Activated T-helper 9 cell treated with anti-CD3 and anti-CD28 coated beads, Interleukin-2, amount 50 U/mL, for 16 hours (primary cell): Measurements from ENCODE around the gene LSM14B.
A peak's percentile ranks its signal among the peaks of the same experiment; 100 is the strongest.

Experiments
- DNase-seq: peaks from one replicate; pipeline ENCODE4 v3.0.0-alpha.2; 2020; ENCODE audit warnings: low read depth

The LSM14B gene

GRCh38 chr20:62164879-62165761 lies 42.8 kb downstream of the LSM14B start:
- no peak for DNase-seq

DNA sequence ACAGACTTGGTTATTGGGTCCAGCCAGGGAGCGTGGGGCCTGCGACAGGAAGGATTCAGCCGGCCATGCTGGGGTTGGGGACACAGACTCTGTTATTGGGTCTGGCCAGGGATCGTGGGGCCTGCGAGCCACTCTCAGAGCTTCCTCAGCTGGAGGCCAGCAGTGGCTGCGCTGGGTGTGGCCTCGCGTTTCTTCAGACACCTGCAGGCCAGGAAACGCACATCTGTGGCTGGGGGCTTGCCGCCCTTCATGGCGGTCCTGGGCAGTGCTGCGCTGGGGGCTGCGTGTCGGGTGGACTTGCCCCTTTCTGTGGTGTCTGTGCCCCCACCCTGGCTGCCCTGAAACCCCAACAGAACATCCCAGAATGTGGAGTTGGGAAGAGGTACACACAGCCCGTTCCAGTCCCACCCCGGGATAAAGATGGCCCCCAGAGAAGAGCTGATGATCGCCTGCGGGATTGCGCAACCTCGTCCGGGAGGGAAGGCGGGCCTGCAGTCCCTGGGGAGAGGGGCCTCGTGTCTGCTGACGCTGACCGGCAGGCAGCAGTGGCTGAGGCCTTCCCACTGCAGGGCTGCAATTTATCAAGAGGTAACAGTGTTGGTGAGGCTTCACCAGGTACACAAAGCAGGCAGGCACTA lies 43.6 kb downstream of the LSM14B start:
- DNase-seq: no peak

DNA sequence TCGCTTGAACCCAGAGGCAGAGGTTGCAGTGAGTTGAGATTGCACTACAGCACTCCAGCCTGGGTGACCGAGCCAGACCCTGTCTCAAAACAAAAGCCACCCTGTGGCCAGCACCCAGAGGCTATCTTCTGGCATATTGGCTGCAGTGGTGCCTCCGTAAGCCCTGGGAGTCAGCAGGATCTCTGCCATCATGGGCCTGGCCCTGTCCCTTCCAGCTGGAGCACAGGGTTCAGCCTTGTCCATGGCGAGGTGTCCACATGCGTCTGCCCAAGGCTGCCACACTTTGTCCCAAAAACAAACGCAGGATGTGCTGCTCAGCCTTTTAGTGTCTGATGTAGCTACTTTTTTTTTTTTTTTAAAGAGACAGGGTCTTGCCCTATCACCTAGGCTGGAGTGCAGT lies 45.2 kb downstream of the LSM14B start:
- DNase-seq: no peak

GRCh38 chr20:62168061-62168460 lies 45.8 kb downstream of the LSM14B start:
- DNase-seq: no peak

GRCh38 chr20:62168890-62169435 lies 46.7 kb downstream of the LSM14B start:
- DNase-seq: no peak

GRCh38 chr20:62170536-62170935 lies 48.3 kb downstream of the LSM14B start:
- no peak for DNase-seq

DNA sequence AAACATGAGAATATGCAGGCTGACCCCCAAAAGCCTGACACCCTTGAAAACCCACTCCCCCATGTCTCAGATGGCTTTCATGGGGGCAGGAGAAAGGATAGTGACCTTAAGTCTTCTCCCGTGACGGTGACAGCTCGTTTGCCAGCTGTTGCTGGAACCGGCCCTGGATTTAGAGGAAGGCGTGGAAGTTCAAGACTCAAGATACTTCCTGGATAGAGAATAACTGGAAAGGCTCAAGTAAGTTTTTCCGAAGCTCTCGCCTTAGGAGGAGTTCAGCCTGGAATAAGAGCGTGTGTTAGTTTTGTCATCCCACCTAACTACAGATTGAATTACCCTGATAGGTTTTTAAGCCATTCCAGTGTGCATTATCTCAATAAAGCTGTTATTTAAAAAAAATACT lies 49.0 kb downstream of the LSM14B start:
- DNase-seq: no peak

DNA sequence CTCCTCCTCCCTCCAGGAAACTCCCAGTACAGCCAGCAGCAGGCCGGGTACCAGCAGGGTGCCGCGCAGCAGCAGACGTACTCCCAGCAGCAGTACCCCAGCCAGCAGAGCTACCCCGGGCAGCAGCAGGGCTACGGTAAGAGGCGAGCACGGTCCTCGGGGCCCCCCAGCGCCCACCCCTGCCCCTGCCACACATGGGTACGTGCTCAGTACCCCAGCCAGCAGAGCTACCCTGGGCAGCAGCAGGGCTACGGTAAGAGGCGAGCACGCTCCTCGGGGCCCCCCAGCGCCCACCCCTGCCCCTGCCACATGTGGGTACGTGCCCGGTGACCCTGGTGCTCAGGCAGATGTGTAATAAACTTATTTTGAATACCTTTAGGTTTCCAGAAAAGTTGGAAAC lies 50.4 kb downstream of the LSM14B start:
- DNase-seq: no peak

DNA sequence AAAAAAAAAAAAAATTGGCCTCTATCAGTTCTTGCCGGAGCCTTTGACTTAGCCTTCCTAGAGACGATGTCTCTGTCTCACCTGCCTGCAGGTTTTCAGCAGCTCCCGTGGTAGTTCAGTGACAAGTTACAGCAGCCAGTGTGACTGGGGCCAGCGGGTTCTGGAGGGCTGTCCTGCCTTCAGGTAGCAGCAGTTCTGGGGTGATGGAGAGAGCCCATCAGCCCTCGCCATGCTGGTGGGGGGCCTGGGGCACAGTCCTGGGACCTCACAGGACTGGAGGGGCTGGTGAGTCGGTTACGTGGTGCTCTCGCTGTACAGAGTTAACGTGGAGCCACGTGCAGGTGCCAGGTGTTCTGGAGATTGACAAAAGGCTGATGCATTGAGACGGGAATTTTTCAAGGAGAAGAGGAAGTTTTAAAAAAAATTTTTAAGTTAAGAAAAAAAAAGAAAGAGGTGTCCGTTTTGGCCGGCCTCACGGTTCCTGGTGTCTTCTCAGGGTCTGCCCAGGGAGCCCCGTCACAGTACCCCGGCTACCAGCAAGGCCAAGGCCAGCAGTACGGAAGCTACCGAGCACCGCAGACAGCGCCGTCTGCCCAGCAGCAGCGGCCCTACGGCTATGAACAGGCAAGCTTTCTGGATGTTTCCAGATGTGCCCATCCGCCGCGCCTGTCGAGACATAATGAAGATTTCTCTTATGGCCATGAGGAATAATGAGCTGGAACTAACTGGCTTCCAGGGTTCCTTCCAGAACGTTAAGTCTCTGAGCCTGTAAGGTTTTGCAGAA lies 51.9 kb downstream of the LSM14B start:
- DNase-seq: no peak

- no peak for DNase-seq
Observed at GRCh38 chr20:62174870-62175624, 52.8 kb downstream of the LSM14B start.

GRCh38 chr20:62175711-62176110 lies 53.4 kb downstream of the LSM14B start:
- DNase-seq: no peak

DNA sequence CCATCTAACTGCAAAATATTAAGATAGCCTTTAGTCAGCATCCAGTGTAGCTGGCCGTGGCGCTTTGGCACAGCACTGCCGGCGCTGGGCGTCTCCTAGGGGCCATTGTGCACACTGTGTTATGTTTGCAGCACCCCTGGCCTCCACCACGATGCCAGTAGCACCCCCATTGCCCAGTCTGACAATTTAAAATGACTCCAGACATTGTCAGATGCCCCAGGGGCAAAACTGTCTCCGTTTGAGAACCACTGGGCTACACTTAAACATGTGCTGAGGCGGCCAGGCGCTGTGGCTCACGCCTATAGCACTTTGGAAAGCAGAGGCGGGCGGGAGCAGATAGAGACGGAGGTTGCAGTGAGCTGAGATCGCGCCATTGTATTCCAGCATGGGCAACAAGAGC lies 54.6 kb downstream of the LSM14B start:
- DNase-seq: no peak

DNA sequence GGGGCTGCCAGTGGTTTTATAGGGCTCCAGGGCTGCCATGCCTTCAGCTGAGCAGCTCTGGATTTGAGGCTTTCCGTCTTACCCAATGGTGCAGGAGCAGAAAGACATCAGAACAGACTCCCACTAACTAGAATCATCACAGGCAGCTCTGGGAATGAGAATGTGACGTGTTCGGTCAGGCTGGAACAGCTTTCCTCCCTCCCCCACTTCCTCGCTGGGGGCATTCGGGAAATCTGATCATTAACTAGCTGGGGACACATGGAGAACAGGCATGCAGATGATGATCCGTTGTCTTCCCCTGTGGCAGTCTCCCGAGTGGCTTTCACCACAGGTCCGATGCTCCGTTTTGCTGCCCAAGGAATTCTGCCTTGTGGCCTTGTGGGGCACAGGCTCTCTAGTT lies 55.0 kb downstream of the LSM14B start:
- DNase-seq: no peak

DNA sequence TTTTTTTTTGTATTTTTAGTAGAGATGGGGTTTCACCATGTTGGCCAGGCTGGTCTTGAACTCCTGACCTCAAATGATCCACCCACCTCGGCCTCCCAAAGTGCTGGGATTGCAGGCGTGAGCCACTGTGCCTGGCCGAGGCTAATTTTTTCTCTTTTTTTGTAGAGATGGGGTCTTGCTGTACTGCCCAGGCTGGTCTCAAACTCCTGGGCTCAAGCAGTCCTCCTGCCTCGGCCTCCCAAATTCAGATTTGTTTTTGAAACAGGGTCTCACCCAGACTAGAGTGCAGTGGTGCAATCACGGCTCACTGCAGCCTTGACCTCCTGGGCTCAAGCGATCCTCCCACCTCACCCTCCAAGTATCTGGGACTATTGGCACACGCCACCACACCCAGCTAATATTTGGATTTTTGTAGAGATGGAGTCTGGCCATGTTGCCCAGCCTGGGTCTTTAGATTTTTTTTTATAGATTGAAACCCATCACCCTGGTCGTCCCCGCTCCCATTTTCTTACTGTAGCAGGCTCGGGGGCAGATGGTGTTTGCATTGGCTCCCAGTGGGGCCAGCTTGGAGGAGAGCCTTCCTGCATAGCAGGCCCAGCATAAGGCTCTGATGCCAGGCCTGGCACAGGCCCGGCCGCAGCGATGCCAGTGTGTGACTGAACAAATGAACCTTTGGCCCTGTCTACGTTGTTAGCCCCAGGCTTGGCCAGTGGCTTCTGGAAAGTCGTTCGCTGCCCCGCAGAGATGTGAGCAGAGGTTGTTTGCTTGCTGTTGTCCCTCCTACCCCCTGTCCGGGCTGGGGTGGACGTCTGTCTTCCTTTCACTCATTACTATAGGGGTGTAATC lies 56.3 kb downstream of the LSM14B start:
- DNase-seq: no peak

GRCh38 chr20:62179162-62179504 lies 56.9 kb downstream of the LSM14B start:
- DNase-seq: no peak

DNA sequence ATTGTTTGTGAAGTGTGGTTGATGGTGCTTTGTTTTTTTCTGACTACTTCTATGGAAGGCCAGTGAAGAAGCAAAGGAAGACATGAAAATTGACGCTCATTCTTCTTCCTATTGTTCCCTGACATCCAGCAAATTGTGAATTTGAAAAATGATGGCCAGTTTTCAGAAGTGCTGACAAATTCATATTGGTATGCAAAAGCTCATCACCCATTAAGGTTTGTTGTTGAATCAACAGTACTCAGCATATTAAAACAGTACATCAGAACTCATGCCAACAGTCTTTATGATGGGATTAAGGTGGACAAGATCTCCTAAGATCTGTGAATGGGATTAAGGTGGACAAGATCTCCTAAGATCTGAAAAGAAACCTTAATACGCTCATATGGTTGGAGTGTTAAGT lies 59.5 kb downstream of the LSM14B start:
- DNase-seq: no peak

GRCh38 chr20:62182469-62183425 lies 60.5 kb downstream of the LSM14B start, which contains the start of gene MTG2:
TSS of gene MTG2 (plus strand) at chr20:62183028. CDS start at chr20:62193421, 10,393 bp downstream.
- DNase-seq: peak; percentile 92

DNA sequence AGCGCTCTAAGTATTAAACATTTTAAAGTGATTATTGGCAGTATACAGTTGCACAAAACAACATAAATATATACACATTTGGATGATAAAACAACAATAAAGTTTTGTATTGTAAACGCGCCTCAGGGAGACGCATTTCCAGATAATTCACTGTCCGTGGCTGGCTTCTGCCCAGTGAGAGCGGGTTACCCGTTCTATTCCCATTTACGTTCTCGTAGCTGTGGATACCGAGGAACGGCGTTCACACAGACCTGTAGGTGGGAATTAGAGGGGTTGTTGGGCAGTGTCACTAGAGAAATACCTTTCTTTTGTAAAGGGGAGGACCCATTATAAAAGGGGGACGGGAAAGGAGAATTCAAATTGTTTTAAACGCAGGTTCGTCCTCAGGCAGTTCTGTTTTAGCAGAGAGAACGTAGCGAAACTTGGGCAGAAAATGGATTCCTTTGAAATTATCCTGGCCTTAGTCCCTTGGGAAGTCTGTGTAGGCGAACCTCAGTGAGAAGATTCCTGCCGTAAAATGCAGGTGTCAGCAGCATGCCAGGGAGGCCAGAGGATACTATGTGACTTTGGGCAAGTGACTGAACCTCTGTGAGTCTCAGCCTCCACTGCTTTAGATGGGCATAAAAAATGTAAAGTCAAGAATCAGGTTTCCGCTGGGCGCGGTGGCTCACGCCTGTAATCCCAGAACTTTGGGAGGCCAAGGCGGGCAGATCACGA lies 61.3 kb downstream of the LSM14B start:
- no peak for DNase-seq
